AG09319 (cell line): ENCODE measurements around the gene ZC3H7B.

Experiments used
- DNase-seq: peaks from one replicate; pipeline ENCODE4 v3.0.0-alpha.2; 2010; ENCODE audit warnings: low read depth; ENCODE audit errors: extremely low read depth
- CTCF ChIP-seq: IDR thresholded peaks from 2 replicates; pipeline ENCODE4 v1.5.1; 2011; ENCODE audit warnings: low read depth, mild to moderate bottlenecking, inconsistent platforms, low read length, moderate library complexity

Gene ZC3H7B

DNA sequence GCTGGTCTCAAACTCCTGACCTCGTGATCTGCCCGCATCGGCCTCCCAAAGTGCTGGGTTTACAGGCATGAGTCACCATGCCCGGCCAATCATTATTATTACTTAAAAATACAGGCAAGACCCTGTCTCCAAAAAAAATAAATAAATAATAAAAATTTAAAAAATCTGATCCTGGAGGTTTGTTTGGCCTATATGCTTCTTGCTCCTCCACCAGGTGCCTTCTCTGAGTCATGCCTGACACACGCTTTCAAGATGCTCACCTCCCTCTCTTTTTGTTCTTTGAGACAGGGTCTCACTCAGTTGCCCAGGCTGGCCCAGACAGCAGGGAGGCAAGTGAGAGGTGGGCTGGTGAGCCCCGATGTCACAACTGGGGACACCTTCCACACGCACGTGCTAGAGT is 13.5 kb downstream of the ZC3H7B start:
- DNase-seq, result no peak
- no peak for TF ChIP-seq CTCF

GRCh38 chr22:41315586-41315985 is 14.3 kb downstream of the ZC3H7B start:
- TF ChIP-seq CTCF, result no peak
- no peak for DNase-seq

GRCh38 chr22:41320416-41321240 is 19.3 kb downstream of the ZC3H7B start:
- no peak for DNase-seq
- TF ChIP-seq CTCF, result no peak

GRCh38 chr22:41324821-41325528 is 23.6 kb downstream of the ZC3H7B start:
- TF ChIP-seq CTCF, result no peak
- no peak for DNase-seq

GRCh38 chr22:41327124-41327523 is 25.8 kb downstream of the ZC3H7B start:
- no peak for TF ChIP-seq CTCF
- DNase-seq, result no peak

GRCh38 chr22:41330169-41330568 is 28.8 kb downstream of the ZC3H7B start:
- DNase-seq, result no peak
- no peak for TF ChIP-seq CTCF
